GM19023 (cell line): ENCODE results near the gene SPTLC3.

Source experiments
- ATAC-seq: cut with Tn5 transposase; IDR thresholded peaks from one replicate; pipeline ENCODE4 v1.9.1; 2021; ENCODE audit warnings: mild to moderate bottlenecking, moderate library complexity; ENCODE audit not compliant: unreplicated experiment

SPTLC3 gene

GRCh38 chr20:13174402-13174801 is 165.6 kb downstream of the SPTLC3 start:
- no peak for ATAC-seq

GRCh38 chr20:13180986-13181889 is 172.5 kb downstream of the SPTLC3 start:
- ATAC-seq: no peak

- ATAC-seq: no peak
Measured at GRCh38 chr20:13183005-13183404, 174.2 kb downstream of the SPTLC3 start.

GRCh38 chr20:13186043-13186774 is 177.4 kb downstream of the SPTLC3 start:
- ATAC-seq: no peak

GRCh38 chr20:13187899-13188298 is 179.1 kb downstream of the SPTLC3 start:
- ATAC-seq: no peak

GRCh38 chr20:13199279-13199678 is 190.5 kb downstream of the SPTLC3 start:
- ATAC-seq: no peak

GRCh38 chr20:13200767-13201500 is 192.2 kb downstream of the SPTLC3 start:
- no peak for ATAC-seq

- ATAC-seq: no peak
Measured at GRCh38 chr20:13202565-13202964, 193.8 kb downstream of the SPTLC3 start.

GRCh38 chr20:13205425-13205824 is 196.7 kb downstream of the SPTLC3 start:
- ATAC-seq: no peak

- no peak for ATAC-seq
Measured at GRCh38 chr20:13205848-13206434, 197.2 kb downstream of the SPTLC3 start.

- no peak for ATAC-seq
Measured at GRCh38 chr20:13207016-13207415, 198.2 kb downstream of the SPTLC3 start.

- ATAC-seq: no peak
Measured at GRCh38 chr20:13211956-13212618, 203.3 kb downstream of the SPTLC3 start.

GRCh38 chr20:13212750-13213149 is 204.0 kb downstream of the SPTLC3 start:
- no peak for ATAC-seq

- no peak for ATAC-seq
Measured at GRCh38 chr20:13213335-13213734, 204.6 kb downstream of the SPTLC3 start.

- no peak for ATAC-seq
Measured at GRCh38 chr20:13216533-13216932, 207.8 kb downstream of the SPTLC3 start.
